Stimulated activated CD4-positive, alpha-beta T cell treated with anti-CD3 and anti-CD28 coated beads, Interleukin-1b, Interleukin-23, amount 100 ng/mL, for 1 hour (primary cell): ENCODE results near the gene EYA4.
"Not testable (repeated sequence)": the region's sequence is repeated elsewhere in the genome, so short reads cannot be mapped to it uniquely, and the experiment has no call there.

Experiments
- DNase-seq, 2 donors: peaks; one replicate each; pipeline ENCODE4 v3.0.0-alpha.2; 2020; ENCODE audit warnings: low read depth in 2 of 2

EYA4 gene

DNA sequence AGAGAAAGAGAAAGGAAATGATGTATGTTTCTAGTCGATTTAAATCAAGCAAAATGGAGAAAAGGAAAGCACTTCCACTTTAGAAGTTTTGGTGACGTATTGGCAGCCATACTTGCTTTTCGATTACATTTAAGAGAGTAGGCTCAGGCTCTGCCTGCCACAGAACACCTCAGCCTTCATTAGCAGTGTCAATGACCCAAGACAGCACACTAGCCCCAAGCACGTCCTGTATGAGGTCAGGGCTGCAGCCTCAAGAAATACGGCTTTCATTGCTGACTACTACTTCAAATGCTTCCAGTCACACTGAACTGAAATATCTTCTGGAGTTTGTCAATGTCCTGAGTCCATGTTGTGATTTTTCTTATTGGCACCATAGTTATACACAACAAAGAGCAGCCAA lies 285.3 kb downstream of the EYA4 start:
- DNase-seq = no peak

DNA sequence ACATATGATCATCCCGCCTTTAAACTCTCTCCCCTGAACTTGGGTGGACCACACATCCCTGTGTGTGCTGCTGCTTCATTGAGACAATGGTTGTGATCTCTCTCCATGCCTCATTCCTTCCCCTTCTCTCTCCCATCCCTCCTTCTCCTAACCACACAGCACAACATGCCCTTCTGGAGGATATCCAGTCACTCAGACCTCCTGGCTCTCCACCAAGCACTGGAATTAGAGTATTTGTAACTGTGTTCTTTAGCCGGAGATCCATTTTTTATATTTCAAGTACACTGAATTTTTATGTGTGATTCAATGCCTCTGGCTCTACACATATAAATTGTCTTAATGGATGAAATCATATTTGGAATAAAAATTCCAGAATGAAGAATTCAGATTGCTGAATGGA lies 287.4 kb downstream of the EYA4 start:
- DNase-seq = no peak

DNA sequence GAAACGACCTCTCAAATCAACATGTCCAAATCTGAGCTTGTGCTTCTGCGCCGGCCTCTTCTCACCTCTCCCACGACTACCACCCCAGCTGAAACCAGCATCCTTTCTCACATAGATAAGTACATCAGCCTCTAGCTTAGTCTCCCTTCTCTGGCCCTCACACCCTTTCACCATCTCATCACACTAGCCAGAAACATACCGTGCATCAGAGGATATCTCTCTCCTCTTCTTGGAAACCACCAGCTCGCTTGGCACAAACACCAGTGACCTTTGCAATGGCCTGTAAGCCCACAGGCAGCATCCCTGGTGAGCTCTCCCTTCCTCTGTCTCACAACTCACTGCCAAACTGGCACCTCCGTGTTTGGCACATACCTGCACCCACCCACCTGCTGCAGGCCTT lies 291.8 kb downstream of the EYA4 start:
- no peak for DNase-seq

DNA sequence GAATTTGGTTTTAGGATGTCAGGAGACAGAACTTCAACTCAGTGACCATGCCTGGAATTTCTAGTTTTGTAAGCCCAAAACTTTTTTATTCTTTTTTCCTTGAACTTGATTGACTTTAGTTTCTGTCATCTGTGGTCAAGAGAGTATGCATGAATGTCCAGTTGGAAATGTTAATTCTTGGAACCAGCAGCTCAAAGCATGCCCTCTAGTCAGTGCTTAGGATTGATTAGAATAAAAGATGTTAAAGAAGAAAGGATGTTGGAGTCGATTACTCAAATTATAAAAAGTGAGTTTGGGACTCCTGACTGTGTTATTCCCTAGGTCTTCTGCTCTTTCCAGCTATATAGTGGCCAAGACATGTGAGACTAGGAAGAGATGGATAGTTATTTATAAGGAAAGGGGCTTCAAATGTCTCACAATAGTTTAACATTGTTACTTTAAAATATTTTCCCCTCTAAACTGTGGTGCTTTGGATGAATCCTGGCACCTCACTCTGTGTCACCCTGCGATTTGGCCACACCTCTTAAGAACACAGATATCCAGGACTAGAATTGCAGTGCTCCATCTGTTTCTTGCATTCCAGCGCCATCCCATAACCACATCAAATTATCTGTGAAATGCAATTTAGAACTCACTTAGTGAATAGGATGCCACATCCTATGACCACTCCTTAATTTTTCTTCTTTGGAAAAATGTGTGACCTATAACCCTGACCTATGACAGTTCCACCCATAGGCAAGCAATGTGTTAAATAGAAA lies 298.5 kb downstream of the EYA4 start:
- no peak for DNase-seq

DNA sequence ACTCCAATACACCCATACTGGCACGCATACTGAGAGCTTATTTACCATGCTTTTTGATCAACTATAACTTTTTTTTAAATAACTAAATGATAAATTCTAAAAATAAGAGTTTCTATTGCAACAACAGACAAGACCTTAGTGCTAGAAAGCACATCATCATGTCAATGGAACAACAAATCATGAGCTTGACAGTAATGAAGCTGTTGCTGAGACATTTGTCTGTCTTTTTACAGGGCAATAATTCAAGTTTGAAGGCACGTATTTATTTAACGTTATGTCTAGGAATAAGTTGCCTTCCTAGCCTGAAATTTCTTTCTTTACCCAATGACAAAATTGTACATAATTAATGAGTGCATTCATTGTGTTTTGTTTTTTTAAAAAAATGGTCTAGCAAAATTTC lies 299.2 kb downstream of the EYA4 start:
- no peak for DNase-seq

DNA sequence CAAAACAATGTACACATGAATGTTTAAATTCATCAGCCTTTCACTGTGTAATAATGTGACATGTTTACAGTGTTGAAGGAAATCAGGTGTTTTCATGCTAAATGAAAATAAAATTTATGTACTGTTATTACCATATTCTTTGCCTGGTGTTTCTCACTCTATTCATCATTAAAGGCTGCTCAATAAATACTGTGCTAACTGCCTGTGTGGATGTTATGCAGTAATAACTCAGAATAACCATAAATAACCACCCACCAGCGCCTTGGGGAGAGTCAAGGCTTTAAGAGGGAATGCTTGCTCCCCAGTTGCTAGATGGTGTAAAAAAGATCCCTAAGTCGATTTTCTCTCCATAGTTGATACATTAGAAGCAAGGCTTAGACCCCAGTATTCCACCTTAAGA lies 299.9 kb downstream of the EYA4 start:
- no peak for DNase-seq

DNA sequence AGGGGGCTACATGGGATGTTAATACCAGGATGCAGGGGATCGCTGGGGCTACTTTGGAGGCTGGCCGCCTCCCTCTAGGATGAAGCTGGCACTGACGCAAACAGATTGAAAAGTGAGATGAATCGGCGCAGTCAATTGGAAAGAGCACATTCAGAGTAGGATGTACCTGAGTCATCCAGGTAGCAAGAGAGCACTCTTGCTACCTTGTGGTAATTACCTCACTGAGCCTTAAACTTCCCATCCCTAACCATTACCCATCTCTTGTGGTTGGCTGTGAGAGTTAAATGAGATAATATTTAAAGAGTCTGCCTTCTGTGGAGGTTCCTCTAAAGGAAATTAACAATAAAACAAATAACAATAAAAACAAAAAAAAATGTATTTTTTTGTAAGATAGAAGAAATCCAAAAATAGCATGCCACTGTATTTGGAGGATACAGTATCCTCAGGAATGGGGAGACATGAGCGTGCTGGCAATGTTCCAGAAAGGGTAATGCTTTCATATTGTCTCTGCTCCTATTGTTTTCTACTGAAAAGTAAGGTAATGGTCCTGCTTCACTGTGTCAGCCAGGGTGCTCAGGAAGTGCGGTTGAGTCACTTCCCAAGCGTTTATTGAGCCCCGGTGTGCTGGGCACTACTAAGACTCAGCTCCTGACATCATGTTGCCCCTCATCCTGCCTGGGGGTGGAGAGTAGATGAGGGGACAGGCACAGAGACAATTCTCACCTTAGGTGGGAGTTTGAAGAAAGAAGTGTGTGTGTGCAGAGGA lies 301.1 kb downstream of the EYA4 start:
- DNase-seq = no peak

DNA sequence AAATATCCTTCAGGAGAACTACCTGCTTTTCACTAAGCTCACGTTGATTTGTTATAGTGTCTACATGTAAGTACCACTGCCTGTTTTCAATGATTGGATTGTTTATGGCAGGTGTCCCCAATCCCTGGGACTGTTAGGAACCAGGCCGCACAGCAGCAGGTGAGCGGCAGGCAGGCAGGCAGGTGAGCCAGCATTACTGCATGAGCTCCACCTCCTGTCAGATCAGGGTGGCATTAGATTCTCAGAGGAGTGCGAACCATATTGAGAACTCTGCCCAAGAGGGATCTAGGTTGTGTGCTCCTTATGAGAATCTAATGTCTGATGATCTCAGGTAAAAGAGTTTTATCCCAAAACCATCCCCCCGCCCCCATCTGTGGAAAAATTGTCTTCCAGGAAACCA lies 303.3 kb downstream of the EYA4 start:
- DNase-seq = no peak

DNA sequence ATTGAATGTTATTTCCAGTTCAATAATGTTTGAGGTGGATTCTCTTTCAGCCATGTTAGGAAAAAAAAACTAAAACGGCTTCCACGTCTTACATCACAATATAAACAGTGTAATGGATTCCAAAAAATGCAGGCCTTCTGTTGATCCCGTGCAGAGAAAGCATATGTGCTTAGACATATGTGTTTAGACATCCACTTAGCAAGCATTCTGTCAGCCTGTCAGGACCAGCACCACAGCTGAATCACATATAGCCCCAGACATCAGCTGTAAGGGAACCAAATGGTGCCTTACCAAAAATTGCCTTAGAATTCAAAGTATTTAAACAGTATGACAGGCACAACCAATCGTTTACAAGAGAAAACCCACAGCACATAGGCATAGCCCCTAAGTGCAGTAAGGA lies 304.9 kb downstream of the EYA4 start:
- no peak for DNase-seq

DNA sequence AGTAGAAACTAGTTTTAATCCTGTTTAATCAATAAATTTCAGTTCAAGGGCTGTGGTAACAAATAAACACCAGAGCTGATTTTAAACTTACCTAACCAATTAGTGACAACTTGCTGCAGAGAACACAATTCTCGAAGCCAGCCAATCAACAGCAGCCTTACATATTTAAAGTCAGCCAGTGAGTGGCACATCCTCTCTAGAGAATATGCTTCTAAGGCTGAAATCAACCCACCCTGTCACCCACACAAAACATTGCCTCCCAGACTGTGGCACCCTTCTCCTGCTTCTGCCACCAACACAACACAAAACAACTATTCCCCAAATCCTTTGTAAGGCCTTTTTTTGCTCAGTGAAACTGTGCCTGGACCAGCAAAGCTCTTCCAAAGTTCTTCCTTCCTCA lies 306.0 kb downstream of the EYA4 start:
- no peak for DNase-seq

DNA sequence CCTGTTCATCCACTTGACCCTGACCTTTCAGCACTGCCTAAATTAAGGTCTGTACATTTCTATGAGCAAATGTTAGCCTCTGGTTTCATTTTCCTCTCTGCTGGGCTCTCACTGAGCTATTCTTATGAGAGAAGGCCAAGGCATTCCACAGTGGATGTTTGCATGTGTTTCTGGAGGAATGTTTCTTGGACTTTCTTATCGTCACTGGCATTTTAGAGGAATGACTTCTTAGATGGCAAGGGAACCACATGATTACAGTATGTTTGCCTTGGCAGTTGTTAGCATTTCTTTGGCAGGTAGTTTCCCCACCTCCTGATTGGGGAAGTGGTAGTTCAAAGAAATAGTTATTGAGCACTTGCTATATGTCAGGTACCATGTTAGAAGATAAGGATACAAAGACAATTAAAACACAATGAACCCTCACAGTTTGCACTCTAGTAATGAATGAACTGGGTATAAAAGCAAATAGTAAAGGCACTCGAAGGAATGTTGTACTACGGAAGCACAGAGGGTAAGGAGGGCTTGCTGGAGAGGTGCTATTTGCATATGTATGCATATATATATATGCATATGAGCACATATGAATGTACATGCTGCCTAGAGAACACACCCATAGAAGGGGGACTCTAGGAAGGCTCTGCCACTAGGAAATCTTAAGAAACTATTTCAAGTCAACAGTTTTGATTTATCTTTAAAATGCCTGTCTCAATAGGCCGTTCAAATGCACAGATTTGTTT lies 307.4 kb downstream of the EYA4 start:
- no peak for DNase-seq

DNA sequence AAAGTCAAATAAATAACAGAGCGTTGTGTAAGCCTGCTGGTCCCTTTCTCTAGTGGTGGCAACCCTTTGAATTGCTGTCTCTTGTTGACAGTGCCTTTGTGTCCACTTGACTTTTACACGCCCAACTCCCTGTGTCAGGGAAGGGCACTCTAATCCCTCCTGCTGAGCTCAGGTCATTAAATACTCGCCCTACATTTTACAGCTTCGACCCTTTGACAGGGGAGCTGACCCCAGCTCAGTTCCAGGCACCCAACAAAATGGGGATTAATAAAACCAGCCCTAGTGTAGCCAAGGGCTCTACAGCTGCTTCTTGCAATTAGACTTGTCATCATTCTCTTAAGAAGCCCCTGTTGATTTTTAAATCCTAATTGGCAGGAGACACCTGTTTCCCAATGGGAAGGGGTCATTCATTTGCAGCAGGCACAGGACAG lies 308.2 kb downstream of the EYA4 start:
- DNase-seq = no peak

DNA sequence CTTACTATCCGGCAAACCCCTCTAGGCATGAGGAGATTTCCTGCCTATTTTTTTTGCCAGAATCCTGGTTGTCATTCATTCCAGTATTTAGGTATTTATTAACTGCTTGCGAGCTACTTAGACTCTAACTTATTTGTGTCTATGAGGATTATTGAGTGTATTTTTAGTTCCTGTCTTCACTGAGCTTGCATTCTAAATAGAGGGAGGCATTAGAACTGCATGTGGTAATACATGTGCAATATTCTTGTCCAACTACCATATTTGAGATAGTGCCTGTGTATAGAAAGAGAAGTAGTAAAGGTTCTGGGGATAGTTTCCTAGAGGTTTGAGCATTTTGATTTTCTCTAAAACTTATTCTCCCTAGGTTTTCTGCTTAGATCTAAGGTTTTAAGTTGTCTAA lies 308.9 kb downstream of the EYA4 start:
- DNase-seq = no peak

DNA sequence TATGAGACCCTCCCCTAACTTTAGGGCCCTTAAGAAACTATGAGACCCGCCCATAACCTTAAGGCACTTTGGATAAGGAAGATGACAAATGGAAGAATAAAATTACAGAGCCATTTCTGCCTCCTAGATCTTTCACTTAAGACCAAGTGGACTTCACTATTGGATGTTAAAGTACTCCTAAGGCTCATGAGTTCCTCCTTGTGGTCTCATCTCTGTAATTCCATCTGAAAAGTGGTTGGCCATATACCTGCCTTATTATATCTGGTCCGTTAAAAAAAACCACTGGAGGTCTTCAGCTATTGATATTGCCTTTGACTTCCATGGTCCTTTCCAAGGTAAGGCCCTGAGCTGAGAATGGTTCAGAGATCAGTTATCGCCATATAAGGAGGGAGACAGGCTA lies 310.3 kb downstream of the EYA4 start:
- no peak for DNase-seq

DNA sequence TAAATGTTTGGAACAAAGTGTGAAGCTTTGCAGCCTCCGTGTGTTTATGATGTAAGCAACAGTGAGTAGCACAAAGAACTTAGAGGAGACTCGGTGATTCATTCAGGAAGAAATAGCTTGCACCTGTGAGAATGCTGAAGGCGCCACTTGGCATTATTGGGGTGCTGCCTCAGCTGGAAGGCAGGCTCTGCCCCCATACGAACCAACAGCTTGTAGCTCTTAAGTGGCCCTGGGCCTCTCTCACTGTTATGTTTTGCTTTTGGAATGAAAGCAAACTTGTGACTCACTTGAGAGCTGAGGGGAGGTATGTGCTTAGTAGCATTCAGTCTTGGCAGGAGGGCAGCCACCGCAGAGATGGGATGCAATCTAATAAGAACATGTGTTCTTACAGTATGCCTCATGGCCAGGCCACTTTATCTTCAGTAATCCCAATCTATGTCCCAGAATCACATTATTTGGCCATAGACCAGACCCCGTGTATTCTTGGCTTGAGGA lies 310.7 kb downstream of the EYA4 start:
- DNase-seq = no peak

DNA sequence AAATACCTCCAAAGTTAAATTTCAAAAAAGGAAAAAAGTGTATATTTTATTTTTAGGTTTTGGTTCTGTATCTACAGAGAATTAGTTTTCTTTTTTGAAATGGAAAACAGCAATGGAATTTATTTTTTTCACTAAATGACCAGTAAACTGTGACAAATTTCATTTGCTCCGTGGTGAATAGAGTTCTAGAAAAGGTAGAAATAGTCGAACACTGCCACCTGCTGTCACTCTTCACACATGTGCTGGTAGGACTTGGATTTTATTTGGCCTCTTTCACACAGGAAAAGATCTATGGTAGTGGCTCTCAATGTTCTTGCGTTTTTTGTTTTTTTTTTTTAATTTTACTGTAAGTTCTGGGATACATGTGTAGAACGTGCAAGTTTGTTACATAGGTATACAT lies 312.5 kb downstream of the EYA4 start:
- DNase-seq = no peak

DNA sequence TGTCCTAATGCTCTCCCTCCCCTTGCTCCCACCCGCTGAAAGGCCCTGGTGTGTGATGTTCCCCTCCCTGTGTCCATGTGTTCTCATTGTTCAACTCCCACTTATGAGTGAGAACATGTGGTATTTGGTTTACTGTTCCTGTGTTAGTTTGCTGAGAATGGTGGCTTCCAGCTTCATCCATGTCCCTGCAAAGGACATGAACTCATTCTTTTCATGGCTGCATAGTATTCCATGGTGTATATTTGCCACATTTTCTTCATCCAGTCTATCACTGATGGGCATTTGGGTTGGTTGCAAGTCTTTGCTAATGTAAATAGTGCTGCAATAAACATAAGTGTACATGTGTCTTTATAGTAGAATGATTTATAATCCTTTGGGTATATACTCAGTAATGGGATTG lies 313.0 kb downstream of the EYA4 start:
- not testable (repeated sequence) for DNase-seq

DNA sequence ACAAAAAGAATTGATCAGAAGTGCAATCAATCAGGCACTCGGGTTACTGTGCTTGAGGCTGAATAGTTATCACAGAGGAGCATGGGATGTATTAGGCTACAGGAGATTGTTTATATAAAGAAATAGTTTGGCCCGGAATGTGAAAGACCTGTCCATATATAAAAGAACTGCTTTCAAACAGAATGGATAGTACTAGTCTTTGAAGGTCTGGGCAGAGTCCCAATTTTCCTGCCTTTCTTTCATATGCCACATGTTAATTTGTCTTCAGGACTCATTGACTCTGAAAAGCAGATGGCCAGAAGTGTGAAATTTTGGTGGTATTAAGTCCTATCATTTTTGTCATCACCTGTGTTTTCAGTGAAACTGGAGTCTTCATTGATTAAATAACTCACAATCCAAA lies 314.5 kb downstream of the EYA4 start:
- no peak for DNase-seq

DNA sequence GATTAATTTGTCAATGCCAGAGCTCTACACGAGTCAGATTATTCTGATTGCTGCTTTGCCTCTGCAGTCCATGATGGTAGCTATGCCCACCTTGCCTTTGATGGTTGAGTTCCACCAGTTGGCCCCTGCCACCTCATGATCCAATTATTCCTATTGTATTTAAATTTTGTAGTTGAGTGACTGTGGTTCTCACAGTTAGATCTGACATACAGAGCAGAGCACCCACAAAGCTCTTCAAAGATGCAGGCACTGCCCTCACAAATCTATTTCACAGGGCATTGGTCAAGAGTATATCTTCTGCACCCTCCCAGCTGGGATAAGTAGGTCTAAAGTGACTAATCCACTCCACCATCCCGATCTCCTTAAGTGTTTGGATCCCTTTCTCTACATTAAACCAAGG lies 318.8 kb downstream of the EYA4 start:
- DNase-seq = no peak

DNA sequence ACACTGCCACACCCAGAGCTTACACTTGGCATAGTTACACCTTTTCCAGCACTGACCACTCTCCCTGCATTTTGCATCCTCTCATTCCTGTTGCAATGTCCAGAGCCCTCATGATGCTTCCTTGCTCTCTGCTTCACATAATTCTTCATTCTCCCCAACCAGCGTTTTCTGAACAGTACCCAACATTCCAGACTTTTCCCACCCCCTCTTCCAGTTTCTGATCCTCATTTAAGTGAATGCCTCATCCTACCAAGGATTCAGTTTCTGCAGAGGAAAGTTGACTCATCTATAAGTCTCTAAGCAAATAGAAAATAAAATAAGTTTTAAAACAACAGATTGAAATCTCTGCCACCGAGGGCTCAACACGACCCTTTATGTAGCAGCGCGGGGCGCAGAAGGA lies 326.5 kb downstream of the EYA4 start:
- DNase-seq = no peak

DNA sequence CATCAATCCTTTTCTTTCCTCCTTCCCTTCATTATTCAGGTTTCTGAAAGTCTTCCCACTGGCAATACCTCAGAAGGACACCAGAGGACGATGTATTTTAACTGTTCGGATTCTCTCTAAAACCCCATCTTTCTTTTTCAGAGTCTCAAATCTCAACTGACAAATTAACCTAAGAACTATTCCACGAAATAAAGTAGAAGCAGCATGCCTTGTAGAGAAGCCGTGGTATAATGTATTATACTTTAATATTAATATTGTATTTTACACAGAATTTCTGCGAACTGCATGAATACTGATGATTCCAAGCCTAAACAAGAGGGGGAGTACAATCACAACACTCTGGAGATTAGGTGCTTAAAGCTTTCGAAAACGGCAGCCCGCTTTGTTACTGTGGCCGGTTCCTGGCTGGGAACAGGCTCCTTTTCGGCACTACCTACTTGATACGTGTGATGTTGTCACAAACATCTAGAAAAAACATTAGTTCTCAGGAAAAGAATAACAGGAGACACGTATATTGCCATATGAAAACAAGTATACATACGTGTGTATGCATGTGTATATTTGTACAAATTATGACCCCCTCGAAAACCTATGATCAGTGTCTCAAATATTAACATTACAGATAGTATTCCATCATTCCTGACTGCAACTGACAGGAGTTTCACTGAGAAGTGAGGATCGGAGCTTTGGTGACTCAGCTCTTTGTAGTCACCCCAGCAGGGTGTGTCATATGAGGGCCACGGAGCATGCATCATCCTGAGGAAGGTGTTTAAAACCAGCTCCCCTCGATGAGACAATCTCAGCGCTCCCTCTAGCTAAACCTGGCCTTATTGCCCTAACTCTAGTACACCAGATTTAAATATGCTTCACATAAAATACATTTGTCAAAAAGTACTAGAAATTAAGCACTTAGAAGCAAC lies 328.1 kb downstream of the EYA4 start:
- DNase-seq = no peak

DNA sequence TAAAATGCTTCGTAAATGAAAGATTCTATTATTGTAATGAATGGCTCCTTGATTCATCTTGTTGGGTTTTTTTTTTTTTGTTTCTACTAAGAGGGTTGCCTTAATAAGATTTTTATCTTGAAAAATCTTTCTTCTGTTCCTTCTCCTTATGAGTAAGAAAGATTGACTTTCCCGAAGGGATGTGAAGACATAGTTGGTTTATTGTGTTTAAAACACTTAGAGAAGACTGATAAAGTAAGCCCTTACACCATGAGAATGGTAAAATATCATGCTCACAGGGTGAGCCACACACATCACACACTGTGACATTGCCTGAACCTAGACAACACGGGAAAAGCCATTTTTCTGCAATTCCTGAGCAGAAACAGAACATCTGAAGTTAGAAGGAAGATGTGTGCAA lies 330.5 kb downstream of the EYA4 start:
- no peak for DNase-seq
